KMS-11 (cell line): ENCODE data around the gene TNFSF10.

Experiments
- H2AFZ ChIP-seq: fragments of 200-600 bp; sonication (generic); 2 replicates; pipeline ENCODE4 v1.6.1; 2016; ENCODE audit warnings: antibody characterized with exemption, mixed run types, low read depth
- H3K27ac ChIP-seq: fragments of 200-600 bp; sonication (generic); 2 replicates; pipeline ENCODE4 v1.6.1; 2016; ENCODE audit warnings: mild to moderate bottlenecking, mixed run types
- H3K27me3 ChIP-seq: fragments of 200-600 bp; sonication (generic); 2 replicates; pipeline ENCODE4 v1.6.1; 2017; ENCODE audit warnings: mild to moderate bottlenecking, low read depth, mixed run types, moderate library complexity; ENCODE audit not compliant: insufficient read depth
- H3K36me3 ChIP-seq: fragments of 200-600 bp; sonication (generic); 2 replicates; pipeline ENCODE4 v1.6.1; 2017; ENCODE audit warnings: mild to moderate bottlenecking, mixed run types; ENCODE audit not compliant: insufficient read depth
- H3K4me1 ChIP-seq: fragments of 200-600 bp; sonication (generic); 2 replicates; pipeline ENCODE4 v1.6.1; 2016; ENCODE audit warnings: mild to moderate bottlenecking, low read depth, mixed run types; ENCODE audit not compliant: poor library complexity, severe bottlenecking
- H3K4me2 ChIP-seq: fragments of 200-600 bp; sonication (generic); 2 replicates; pipeline ENCODE4 v1.7.0; 2016; ENCODE audit warnings: mild to moderate bottlenecking, mixed run types
- H3K4me3 ChIP-seq: fragments of 200-600 bp; sonication (generic); IDR thresholded peaks from 2 replicates; pipeline ENCODE4 v1.6.1; 2017; ENCODE audit warnings: low read depth, low read length, mixed read lengths; ENCODE audit not compliant: insufficient read depth
- H3K79me2 ChIP-seq: fragments of 200-600 bp; sonication (generic); 2 replicates; pipeline ENCODE4 v1.6.1; 2016; ENCODE audit warnings: low read depth, mixed run types; ENCODE audit not compliant: insufficient read depth
- H3K9ac ChIP-seq: fragments of 200-600 bp; sonication (generic); 2 replicates; pipeline ENCODE4 v1.6.1; 2016; ENCODE audit warnings: mild to moderate bottlenecking, mixed run types
- H4K20me1 ChIP-seq: fragments of 200-600 bp; sonication (generic); 2 replicates; pipeline ENCODE4 v1.6.1; 2016; ENCODE audit warnings: mild to moderate bottlenecking, mixed run types; ENCODE audit not compliant: insufficient read depth
- CTCF ChIP-seq: fragments of 200-600 bp; sonication (generic); conservative IDR thresholded peaks from 2 replicates; pipeline ENCODE4 v1.6.1; 2017; ENCODE audit warnings: low read depth, mild to moderate bottlenecking, antibody characterized with exemption, low read length, moderate library complexity, mixed read lengths

TNFSF10 gene

DNA sequence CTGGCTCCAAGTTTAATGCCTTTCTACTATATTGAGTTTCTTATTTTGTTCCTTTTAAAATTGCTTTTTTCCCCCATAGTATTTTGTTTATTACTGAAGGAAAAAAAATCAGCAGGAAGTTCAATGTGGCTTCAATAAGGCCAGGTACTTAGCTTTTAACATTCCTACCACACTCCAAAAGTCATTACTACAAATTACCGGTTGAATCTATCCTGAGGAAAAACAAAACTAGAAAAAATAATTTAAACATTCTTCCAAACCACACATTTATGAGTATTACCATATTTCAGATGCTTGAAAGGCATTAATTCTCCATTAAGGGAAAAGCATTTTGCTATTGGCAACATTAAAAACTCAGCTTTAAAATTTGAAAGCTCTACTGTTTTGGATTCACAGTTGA, 20.2 kb upstream of the TNFSF10 start:
- H4K20me1 ChIP-seq, result no peaks in the 10 kb centered on the region
- H3K9ac ChIP-seq, result no peak overlapping the region
- H3K27ac ChIP-seq, result no peak overlapping the region
- peaks cover 18% of the 10 kb centered on the region for H3K4me1 ChIP-seq
- H3K4me3 ChIP-seq, result no peak overlapping the region
- H3K4me2 ChIP-seq, result no peak overlapping the region
- no peaks in the 10 kb centered on the region for H3K27me3 ChIP-seq
- no peaks in the 10 kb centered on the region for H3K79me2 ChIP-seq
- no peak overlapping the region for H2AFZ ChIP-seq
- H3K36me3 ChIP-seq, result no peaks in the 10 kb centered on the region
- no peak for TF ChIP-seq CTCF

DNA sequence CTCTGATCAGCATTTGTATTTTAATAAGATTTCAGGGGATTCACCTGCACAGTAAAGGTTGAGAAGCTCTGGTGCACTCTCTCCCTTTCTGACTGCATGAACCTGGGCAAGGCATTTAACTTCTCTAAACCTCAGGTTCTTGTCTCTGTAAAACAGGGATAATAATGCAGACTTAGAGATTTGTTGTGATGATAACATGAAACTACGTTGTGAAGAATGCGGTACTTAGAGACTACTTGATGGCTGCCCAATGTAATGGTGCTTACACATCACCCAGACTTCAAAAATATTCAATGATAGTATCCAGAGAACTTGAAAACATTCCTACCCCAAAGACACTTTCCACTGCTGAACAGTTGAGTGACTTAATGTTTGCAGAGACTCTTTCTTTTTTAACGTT, 19.8 kb upstream of the TNFSF10 start:
- Histone ChIP-seq H3K4me2 (no peak overlapping the region), H3K79me2 (no peaks in the 10 kb centered on the region)
- TF ChIP-seq CTCF, result no peak

GRCh38 chr3:172541945-172542488, 18.8 kb upstream of the TNFSF10 start:
- no peak overlapping the region for H3K27ac ChIP-seq
- TF ChIP-seq CTCF, result no peak

More for the DNA sequence above, 19.8 kb upstream of the TNFSF10 start:
- H3K4me1 ChIP-seq, result peaks cover 18% of the 10 kb centered on the region
- no peak overlapping the region for H3K9ac ChIP-seq
- no peak overlapping the region for H3K4me3 ChIP-seq
- H3K27ac ChIP-seq, result no peak overlapping the region
- H3K27me3 ChIP-seq, result no peaks in the 10 kb centered on the region
- H2AFZ ChIP-seq, result no peak overlapping the region
- H3K36me3 ChIP-seq, result no peaks in the 10 kb centered on the region
- H4K20me1 ChIP-seq, result no peaks in the 10 kb centered on the region

GRCh38 chr3:172540049-172540448, 16.8 kb upstream of the TNFSF10 start:
- Histone ChIP-seq H3K79me2 (no peaks in the 10 kb centered on the region), H4K20me1 (no peaks in the 10 kb centered on the region), H3K36me3 (no peaks in the 10 kb centered on the region), H3K4me2 (no peak overlapping the region), H3K27me3 (no peaks in the 10 kb centered on the region), H3K9ac (no peak overlapping the region), H3K4me1 (no peaks in the 10 kb centered on the region), H3K4me3 (no peak overlapping the region), H3K27ac (no peak overlapping the region), H2AFZ (no peak overlapping the region)
- TF ChIP-seq CTCF, result no peak

More at GRCh38 chr3:172541945-172542488, 18.8 kb upstream of the TNFSF10 start:
- no peaks in the 10 kb centered on the region for H3K27me3 ChIP-seq
- H3K4me2 ChIP-seq, result no peak overlapping the region
- H4K20me1 ChIP-seq, result no peaks in the 10 kb centered on the region
- peaks cover 14% of the 10 kb centered on the region for H3K4me1 ChIP-seq
- H2AFZ ChIP-seq, result no peak overlapping the region
- no peaks in the 10 kb centered on the region for H3K36me3 ChIP-seq
- no peaks in the 10 kb centered on the region for H3K79me2 ChIP-seq
- no peak overlapping the region for H3K9ac ChIP-seq
- no peak overlapping the region for H3K4me3 ChIP-seq
